ENCODE results near the gene SIAH3. TPM values are rescaled to one million over a fixed set of nuclear protein-coding genes. Genes with fewer than 3 reads are reported as not detected.
A peak's percentile ranks its signal among the peaks of the same experiment; 100 is the strongest.

Gene SIAH3
- total RNA-seq, 1 experiment from 2014 or later, result not detected

DNA sequence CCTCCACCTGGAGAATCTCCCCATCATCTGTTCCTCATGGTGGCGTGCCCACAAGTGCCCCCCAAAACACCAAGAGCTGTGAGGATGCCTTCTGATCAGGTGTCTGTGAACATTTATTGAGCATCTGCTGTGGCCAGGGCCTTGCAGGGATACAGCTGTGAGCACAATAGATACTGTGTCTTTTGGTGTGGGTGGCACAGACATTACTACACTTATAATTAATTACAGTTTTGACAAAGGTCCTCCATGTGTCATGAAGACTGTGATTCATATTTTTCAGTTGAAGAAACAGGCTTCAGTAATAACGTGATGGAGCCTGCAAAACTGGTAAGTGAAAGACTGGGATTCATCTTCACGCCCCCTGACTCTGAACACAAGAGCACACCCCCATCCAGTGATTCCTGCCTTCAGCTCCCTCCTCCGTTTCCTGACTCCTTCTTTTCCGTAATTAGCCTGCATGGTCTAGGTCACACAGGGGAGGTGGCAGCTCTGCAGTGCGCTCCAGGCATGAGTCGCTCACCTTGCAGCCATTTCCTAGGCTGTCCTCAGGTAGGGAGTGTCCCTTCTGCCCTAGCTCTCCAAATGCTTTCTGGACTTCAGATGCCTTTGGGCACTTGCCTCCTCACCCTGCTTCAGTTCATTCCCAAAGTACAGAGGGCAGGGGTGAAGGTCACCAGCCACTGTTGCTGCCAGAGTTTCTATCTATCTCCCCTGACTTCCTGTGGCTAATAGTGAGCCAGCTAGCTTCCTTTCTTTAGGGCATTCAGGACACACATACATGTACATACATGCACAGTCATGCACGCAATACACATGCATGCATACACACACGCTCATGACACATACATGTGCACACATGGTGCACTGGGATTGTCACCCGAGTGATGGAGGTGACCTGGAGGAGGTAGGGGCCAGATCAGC, 66.5 kb downstream of the SIAH3 start:
- no peaks in the 10 kb centered on the region for H3K4me1 ChIP-seq (ENCODE audit: insufficient read depth, low read length)
- H2BK120ac ChIP-seq (ENCODE audit: low read depth, low read length, poor library complexity, severe bottlenecking), result no peak overlapping the region
- H3K23me2 ChIP-seq (ENCODE audit: insufficient read length, low read depth, low read length, poor library complexity, severe bottlenecking), result no peaks in the 10 kb centered on the region
- H3K18ac ChIP-seq (ENCODE audit: insufficient read length, low read depth, low read length), result no peak overlapping the region
- DNase-seq, result no peak
- H3K23ac ChIP-seq (ENCODE audit: insufficient read length, low read depth, low read length), result no peak overlapping the region
- H3K79me2 ChIP-seq (ENCODE audit: insufficient read depth, low read length), result no peaks in the 10 kb centered on the region
- H3K36me3 Mint-ChIP-seq (ENCODE audit: insufficient read depth in 1 of 3, low read depth in 3 of 3), result peaks cover 0 to 2% (median 0%) of the 10 kb centered on the region in 3 experiments; a peak in 2 of 7 replicates
- H3K27ac Mint-ChIP-seq, result peak overlapping the region in 1 of 3 experiments; percentile 45; a peak in 1 of 7 replicates
- no peak for TF ChIP-seq CTCF (conservative IDR thresholded peaks at IDR 0.05)
- no peak overlapping the region for H4K8ac ChIP-seq (replicated peaks; ENCODE audit: insufficient read length, low read depth, low read length)
- H3K4me2 ChIP-seq (ENCODE audit: insufficient read depth, insufficient read length, low read length), result no peak overlapping the region
- H3K27me3 Mint-ChIP-seq (ENCODE audit: low read depth), result no peaks in the 10 kb centered on the region; the same call in none of the 2 replicates
- H3K27ac ChIP-seq (ENCODE audit: insufficient read length, low read depth, low read length), result no peak overlapping the region
- no peak overlapping the region for H3T11ph ChIP-seq (ENCODE audit: low read length)
- H2BK12ac ChIP-seq (ENCODE audit: insufficient read length, low read depth, low read length), result no peak overlapping the region
- no peaks in the 10 kb centered on the region for H3K79me1 ChIP-seq (ENCODE audit: insufficient read depth, low read depth, low read length, poor library complexity, severe bottlenecking)
- no peak overlapping the region for H2BK5ac ChIP-seq (ENCODE audit: insufficient read length, low read length)
- no peak overlapping the region for H3K4me3 Mint-ChIP-seq
- H3K9ac ChIP-seq (ENCODE audit: extremely low read depth, insufficient read length, low read length), result no peak overlapping the region
- H3K14ac ChIP-seq (ENCODE audit: insufficient read depth, low read length), result no peak overlapping the region
- WGBS (ENCODE audit: extremely low coverage, insufficient read length, low lambda C conversion rate), result no CpG with 5 or more reads among the region's 10 CpGs
- no peaks in the 10 kb centered on the region for H3K9me3 Mint-ChIP-seq
- no peak overlapping the region for H3K56ac ChIP-seq (ENCODE audit: insufficient read length, low read depth, low read length)
- no peaks in the 10 kb centered on the region for H3K27me3 ChIP-seq (ENCODE audit: insufficient read depth, low read length)
- H4K5ac ChIP-seq (ENCODE audit: insufficient read length, low read depth, low read length), result no peak overlapping the region
- H2AFZ ChIP-seq (ENCODE audit: low read length), result no peak overlapping the region
- peaks cover 8 to 15% of the 10 kb centered on the region in 2 experiments for H3K4me1 Mint-ChIP-seq
- H2BK20ac ChIP-seq (ENCODE audit: low read depth, low read length, poor library complexity, severe bottlenecking), result no peak overlapping the region
- H2AK5ac ChIP-seq (ENCODE audit: insufficient read length, low read length), result no peak overlapping the region
- H3K4ac ChIP-seq (ENCODE audit: low read depth, low read length), result no peak overlapping the region
- no peak overlapping the region for H4K91ac ChIP-seq (ENCODE audit: insufficient read length, low read depth, low read length)
- H3K9me3 ChIP-seq (ENCODE audit: control insufficient read depth, low read depth, low read length), result no peaks in the 10 kb centered on the region
- H2BK15ac ChIP-seq (ENCODE audit: low read depth, low read length), result no peak overlapping the region
- no peaks in the 10 kb centered on the region for H4K20me1 ChIP-seq (ENCODE audit: control insufficient read depth, insufficient read depth, insufficient read length)
